ENCODE results near the gene NUDT2.

NUDT2 gene

GRCh38 chr9:34328987-34329832 is at the start of gene NUDT2, which contains the start of gene KIF24:
Gene NUDT2, plus strand, starts transcription at chr9:34329569. Its CDS starts 9,471 bp downstream, at chr9:34339040.
Gene KIF24, minus strand, starts transcription at chr9:34329268. Its CDS starts 17,922 bp downstream, at chr9:34311346.
- Histone ChIP-seq H3K27ac (peak within 1 kb of the TSS; percentile 90), H3K9me3 (no peaks in the 10 kb centered on the region), H3K4me1 (peaks cover 0 to 19% (median 9%) of the 10 kb centered on the region in 4 donors), H3K36me3 (no peaks in the 10 kb centered on the region), H3K27me3 (no peaks in the 10 kb centered on the region), H3K4me3 (peak within 1 kb of the TSS; percentile 66 to 76)
- DNase-seq: peak; percentile 98 to 99
- intact Hi-C loops (cut with DNase I; ENCODE audit: low total_unique reads): no loop called here
- TF ChIP-seq CTCF (IDR thresholded peaks at IDR 0.05): no peak

- Histone ChIP-seq H3K4me3 (no peak overlapping the region), H3K4me1 (no peaks in the 10 kb centered on the region)
Observed at GRCh38 chr9:34282096-34282495, 47.3 kb upstream of the NUDT2 start.

GRCh38 chr9:34289159-34289558 is 40.2 kb upstream of the NUDT2 start:
- intact Hi-C loops (cut with DNase I; ENCODE audit: low total_unique reads): no loop called here
- no peaks in the 10 kb centered on the region for H3K4me1 ChIP-seq
- no peaks in the 10 kb centered on the region for H3K9me3 ChIP-seq
- H3K27ac ChIP-seq: no peak overlapping the region
- DNase-seq: no peak
- H3K36me3 ChIP-seq: no peaks in the 10 kb centered on the region
- TF ChIP-seq CTCF (IDR thresholded peaks at IDR 0.05): no peak
- no peaks in the 10 kb centered on the region for H3K27me3 ChIP-seq
- no peak overlapping the region for H3K4me3 ChIP-seq

More at GRCh38 chr9:34282096-34282495, 47.3 kb upstream of the NUDT2 start:
- intact Hi-C loops (cut with DNase I; ENCODE audit: low total_unique reads): no loop called here
- no peaks in the 10 kb centered on the region for H3K27me3 ChIP-seq
- H3K9me3 ChIP-seq: no peaks in the 10 kb centered on the region
- no peak overlapping the region for H3K27ac ChIP-seq
- TF ChIP-seq CTCF (IDR thresholded peaks at IDR 0.05): no peak
- no peak for DNase-seq
- no peaks in the 10 kb centered on the region for H3K36me3 ChIP-seq

GRCh38 chr9:34291023-34291422 is 38.3 kb upstream of the NUDT2 start:
- H3K4me1 ChIP-seq: no peaks in the 10 kb centered on the region
- no peaks in the 10 kb centered on the region for H3K9me3 ChIP-seq
- H3K27ac ChIP-seq: no peak overlapping the region
- intact Hi-C loops (cut with DNase I; ENCODE audit: low total_unique reads): no loop called here
- H3K4me3 ChIP-seq: no peak overlapping the region
- H3K27me3 ChIP-seq: no peaks in the 10 kb centered on the region
- H3K36me3 ChIP-seq: no peaks in the 10 kb centered on the region
- TF ChIP-seq CTCF (IDR thresholded peaks at IDR 0.05): no peak
- DNase-seq: no peak

GRCh38 chr9:34291423-34291822 is 37.9 kb upstream of the NUDT2 start:
- TF ChIP-seq CTCF (IDR thresholded peaks at IDR 0.05): no peak
- Histone ChIP-seq H3K27ac (no peak overlapping the region), H3K9me3 (no peaks in the 10 kb centered on the region), H3K4me3 (no peak overlapping the region), H3K27me3 (no peaks in the 10 kb centered on the region), H3K4me1 (no peaks in the 10 kb centered on the region), H3K36me3 (no peaks in the 10 kb centered on the region)
- no peak for DNase-seq
- intact Hi-C loops (cut with DNase I; ENCODE audit: low total_unique reads): no loop called here
